Measurements from ENCODE around the gene OR5AP2. TPM values are rescaled to one million over a fixed set of nuclear protein-coding genes. Genes with fewer than 3 reads are reported as not detected.
"Not testable (repeated sequence)": the region's sequence is repeated elsewhere in the genome, so short reads cannot be mapped to it uniquely, and the experiment has no call there.

Gene OR5AP2
- polyA plus RNA-seq (not detected in 3 replicates), polyA minus RNA-seq (not detected in 3 replicates)
- polyA plus RNA-seq (2011; ENCODE audit: low read depth), result not detected
- polyA plus RNA-seq (2011; cell fraction: cytosol; rRNA removed), result not detected in 2 replicates
- not detected in 2 replicates for polyA plus RNA-seq (2011; cell fraction: nucleus; rRNA removed)
- polyA plus RNA-seq (2012; ENCODE audit: low replicate concordance), result not detected in 2 replicates
- not detected for polyA minus RNA-seq (2011; cell fraction: cytosol; rRNA and poly(A)+ RNA removed)
- polyA minus RNA-seq (2011; cell fraction: nucleus; rRNA and poly(A)+ RNA removed), result not detected in 2 replicates

DNA sequence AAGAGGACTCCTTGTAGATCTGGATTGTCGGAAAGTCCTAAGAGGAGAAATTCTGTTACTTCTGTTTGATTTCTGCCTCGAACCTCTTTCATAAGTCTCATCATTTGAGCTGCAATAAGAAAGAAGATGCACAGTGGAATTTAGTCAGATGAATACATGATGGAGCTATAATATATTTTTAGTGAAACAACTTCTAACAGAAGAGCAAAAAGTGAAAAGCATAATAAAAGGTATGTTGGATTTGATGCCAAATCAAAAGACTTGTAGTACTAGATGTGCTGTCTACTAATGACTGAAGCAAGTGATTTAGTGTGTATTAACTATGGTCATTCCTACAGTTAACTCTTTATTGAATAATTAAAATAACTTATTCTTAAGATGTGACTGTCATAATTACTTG is at the start of gene OR5AP2:
Gene OR5AP2, minus strand, starts transcription at position 101 of the 400 bp plus-strand sequence. Its CDS starts 0 bp downstream, at position 101.
- dilution Hi-C loops (cut with MboI; ENCODE audit: extremely low pct_ligation_motif_present, low sequenced_read_pairs), result no loop called here
- Histone ChIP-seq H2AFZ (ENCODE audit: control insufficient read depth, low read length) (no peak within 1 kb of the TSS), H3K9me1 (ENCODE audit: control insufficient read depth, extremely low read depth, insufficient read depth, low read length) (no peaks in the 10 kb centered on the region), H3K9ac (ENCODE audit: control insufficient read depth, extremely low read depth, insufficient read depth, low read length) (no peak within 1 kb of the TSS), H3K27ac (ENCODE audit: control insufficient read depth, insufficient read depth, low read length) (no peak within 1 kb of the TSS), H3K9me3 (ENCODE audit: control insufficient read depth, low read depth, low read length) (no peaks in the 10 kb centered on the region), H3K4me2 (ENCODE audit: control insufficient read depth, extremely low read depth, insufficient read depth, low read depth, low read length) (no peak within 1 kb of the TSS), H3K27me3 (ENCODE audit: control insufficient read depth, extremely low read depth, insufficient read depth, low read length) (no peaks in the 10 kb centered on the region), H3K4me1 (ENCODE audit: control insufficient read depth, extremely low read depth, insufficient read depth, low read length) (no peaks in the 10 kb centered on the region), H3K36me3 (ENCODE audit: control insufficient read depth in 2 of 2, extremely low read depth in 1 of 2, insufficient read depth in 2 of 2, low read length in 2 of 2) (no peaks in the 10 kb centered on the region), H3K79me2 (ENCODE audit: control insufficient read depth, insufficient read depth, low read length) (no peaks in the 10 kb centered on the region), H4K20me1 (ENCODE audit: control insufficient read depth, extremely low read depth, insufficient read depth, low read length) (no peaks in the 10 kb centered on the region), H3K4me3 (ENCODE audit: control insufficient read depth in 2 of 3, extremely low read depth in 1 of 3, insufficient read depth in 2 of 3, low read depth in 1 of 3, low read length in 3 of 3) (no peak within 1 kb of the TSS)
- no peak for DNase-seq (ENCODE audit: low read depth, low spot score)
- FAIRE-seq, result no peak
- no peak for TF ChIP-seq EZH2 (IDR thresholded peaks at IDR 0.05; ENCODE audit: low read length)
- TF ChIP-seq, protein P1, sequence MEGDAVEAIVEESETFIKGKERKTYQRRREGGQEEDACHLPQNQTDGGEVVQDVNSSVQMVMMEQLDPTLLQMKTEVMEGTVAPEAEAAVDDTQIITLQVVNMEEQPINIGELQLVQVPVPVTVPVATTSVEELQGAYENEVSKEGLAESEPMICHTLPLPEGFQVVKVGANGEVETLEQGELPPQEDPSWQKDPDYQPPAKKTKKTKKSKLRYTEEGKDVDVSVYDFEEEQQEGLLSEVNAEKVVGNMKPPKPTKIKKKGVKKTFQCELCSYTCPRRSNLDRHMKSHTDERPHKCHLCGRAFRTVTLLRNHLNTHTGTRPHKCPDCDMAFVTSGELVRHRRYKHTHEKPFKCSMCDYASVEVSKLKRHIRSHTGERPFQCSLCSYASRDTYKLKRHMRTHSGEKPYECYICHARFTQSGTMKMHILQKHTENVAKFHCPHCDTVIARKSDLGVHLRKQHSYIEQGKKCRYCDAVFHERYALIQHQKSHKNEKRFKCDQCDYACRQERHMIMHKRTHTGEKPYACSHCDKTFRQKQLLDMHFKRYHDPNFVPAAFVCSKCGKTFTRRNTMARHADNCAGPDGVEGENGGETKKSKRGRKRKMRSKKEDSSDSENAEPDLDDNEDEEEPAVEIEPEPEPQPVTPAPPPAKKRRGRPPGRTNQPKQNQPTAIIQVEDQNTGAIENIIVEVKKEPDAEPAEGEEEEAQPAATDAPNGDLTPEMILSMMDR (optimal IDR thresholded peaks at IDR 0.05 in 1 of 3, IDR thresholded peaks at IDR 0.05 in 1 of 3, conservative IDR thresholded peaks at IDR 0.05 in 1 of 3; ENCODE audit: extremely low read depth in 1 of 3, insufficient read depth in 2 of 3, low read length in 3 of 3), result no peak

DNA sequence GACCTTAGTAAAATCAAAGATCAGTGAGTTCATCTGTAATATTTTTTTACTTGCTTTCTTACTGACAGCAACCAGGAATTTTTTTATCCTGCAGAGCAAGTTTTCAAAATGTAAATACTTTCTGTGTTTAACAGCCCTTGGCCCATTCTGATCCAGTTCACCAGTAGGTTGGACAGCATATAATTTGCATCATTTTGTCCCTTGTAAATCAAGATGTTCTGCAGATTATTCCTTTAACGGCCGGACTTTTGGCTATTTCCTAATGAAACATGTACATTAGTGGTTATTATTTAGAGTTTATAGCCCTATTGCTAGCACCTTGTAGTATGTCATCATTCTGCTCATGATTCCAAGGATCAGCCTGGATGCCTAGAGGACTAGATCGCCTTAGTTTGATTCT is 48.9 kb upstream of the OR5AP2 start:
- H3K4me3 ChIP-seq (ENCODE audit: control insufficient read depth in 2 of 3, extremely low read depth in 1 of 3, insufficient read depth in 2 of 3, low read depth in 1 of 3, low read length in 3 of 3); H3K9me1 ChIP-seq (ENCODE audit: control insufficient read depth, extremely low read depth, insufficient read depth, low read length); H3K9me3 ChIP-seq (ENCODE audit: control insufficient read depth, low read depth, low read length); H3K4me2 ChIP-seq (ENCODE audit: control insufficient read depth, extremely low read depth, insufficient read depth, low read depth, low read length); H2AFZ ChIP-seq (ENCODE audit: control insufficient read depth, low read length); H4K20me1 ChIP-seq (ENCODE audit: control insufficient read depth, extremely low read depth, insufficient read depth, low read length); FAIRE-seq; dilution Hi-C loops (cut with MboI; ENCODE audit: extremely low pct_ligation_motif_present, low sequenced_read_pairs); H3K36me3 ChIP-seq (ENCODE audit: control insufficient read depth in 2 of 2, extremely low read depth in 1 of 2, insufficient read depth in 2 of 2, low read length in 2 of 2); H3K9ac ChIP-seq (ENCODE audit: control insufficient read depth, extremely low read depth, insufficient read depth, low read length); H3K79me2 ChIP-seq (ENCODE audit: control insufficient read depth, insufficient read depth, low read length); H3K27me3 ChIP-seq (ENCODE audit: control insufficient read depth, extremely low read depth, insufficient read depth, low read length); H3K27ac ChIP-seq (ENCODE audit: control insufficient read depth, insufficient read depth, low read length); DNase-seq (ENCODE audit: low read depth, low spot score); H3K4me1 ChIP-seq (ENCODE audit: control insufficient read depth, extremely low read depth, insufficient read depth, low read length): not testable (repeated sequence)
